ENCODE data around the gene SDHAF3. TPM values are rescaled to one million over a fixed set of nuclear protein-coding genes. Genes with fewer than 3 reads are reported as not detected.
A peak's percentile ranks its signal among the peaks of the same experiment; 100 is the strongest.

The SDHAF3 gene
- total RNA-seq, 2 donors from 2014 or later = 9.1 to 13.9 TPM

GRCh38 chr7:97204821-97205220, 87.3 kb downstream of the SDHAF3 start:
- no peak overlapping the region for H3K27ac ChIP-seq
- TF ChIP-seq CTCF (IDR thresholded peaks at IDR 0.05) (no peak), POLR2AphosphoS5 (IDR thresholded peaks at IDR 0.05) (no peak), POLR2A (IDR thresholded peaks at IDR 0.05) (no peak)
- 72% methylated on average over 3 of the region's 3 CpGs for WGBS
- no peak overlapping the region for H3K4me3 ChIP-seq
- no peaks in the 10 kb centered on the region for H3K36me3 ChIP-seq
- intact Hi-C loops (cut with DNase I) = no loop called here
- H3K27me3 ChIP-seq (replicated peaks; ENCODE audit: insufficient read depth) = no peaks in the 10 kb centered on the region
- H3K4me1 ChIP-seq (replicated peaks) = no peaks in the 10 kb centered on the region
- H3K9me3 ChIP-seq = no peaks in the 10 kb centered on the region
- DNase-seq (ENCODE audit: low spot score) = no peak

DNA sequence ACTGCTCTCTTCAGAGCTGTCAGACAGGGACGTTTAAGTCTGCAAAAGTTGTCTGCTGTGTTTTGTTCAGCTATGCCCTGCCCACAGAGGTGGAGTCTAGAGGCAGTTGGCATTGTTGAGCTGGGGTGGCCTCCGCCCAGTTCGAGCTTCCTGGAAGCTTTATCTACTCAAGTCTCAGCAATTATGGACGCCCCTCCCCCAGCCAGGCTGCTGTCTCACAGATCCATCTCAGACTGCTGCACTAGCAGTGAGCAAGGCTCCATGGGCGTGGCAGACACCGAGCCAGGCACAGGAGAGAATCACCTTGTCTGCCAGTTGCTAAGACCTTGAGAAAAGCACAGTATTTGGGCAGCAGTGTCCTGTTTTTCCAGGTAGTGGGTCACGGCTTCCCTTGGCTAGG, 98.1 kb downstream of the SDHAF3 start:
- Histone ChIP-seq H3K4me3 (no peak overlapping the region), H3K27ac (no peak overlapping the region), H3K9me3 (no peaks in the 10 kb centered on the region), H3K36me3 (no peaks in the 10 kb centered on the region), H3K4me1 (replicated peaks) (no peaks in the 10 kb centered on the region), H3K27me3 (replicated peaks; ENCODE audit: insufficient read depth) (no peaks in the 10 kb centered on the region)
- DNase-seq (ENCODE audit: low spot score) = peak; percentile 21
- intact Hi-C loops (cut with DNase I) = no loop called here
- 42% methylated on average over 7 of the region's 7 CpGs for WGBS
- no peak for TF ChIP-seq CTCF (IDR thresholded peaks at IDR 0.05)
- no peak for TF ChIP-seq POLR2A (IDR thresholded peaks at IDR 0.05)
- no peak for TF ChIP-seq POLR2AphosphoS5 (IDR thresholded peaks at IDR 0.05)

- Histone ChIP-seq H3K4me1 (replicated peaks) (no peaks in the 10 kb centered on the region), H3K36me3 (no peaks in the 10 kb centered on the region), H3K4me3 (no peak overlapping the region), H3K27ac (no peak overlapping the region), H3K27me3 (replicated peaks; ENCODE audit: insufficient read depth) (no peaks in the 10 kb centered on the region), H3K9me3 (no peaks in the 10 kb centered on the region)
- 6% methylated on average over 2 of the region's 2 CpGs for WGBS
- no peak for DNase-seq (ENCODE audit: low spot score)
- TF ChIP-seq POLR2A (IDR thresholded peaks at IDR 0.05) (no peak), CTCF (IDR thresholded peaks at IDR 0.05) (no peak), POLR2AphosphoS5 (IDR thresholded peaks at IDR 0.05) (no peak)
- intact Hi-C loops (cut with DNase I) = no loop called here
Measured at GRCh38 chr7:97218767-97219166, 101.3 kb downstream of the SDHAF3 start.

DNA sequence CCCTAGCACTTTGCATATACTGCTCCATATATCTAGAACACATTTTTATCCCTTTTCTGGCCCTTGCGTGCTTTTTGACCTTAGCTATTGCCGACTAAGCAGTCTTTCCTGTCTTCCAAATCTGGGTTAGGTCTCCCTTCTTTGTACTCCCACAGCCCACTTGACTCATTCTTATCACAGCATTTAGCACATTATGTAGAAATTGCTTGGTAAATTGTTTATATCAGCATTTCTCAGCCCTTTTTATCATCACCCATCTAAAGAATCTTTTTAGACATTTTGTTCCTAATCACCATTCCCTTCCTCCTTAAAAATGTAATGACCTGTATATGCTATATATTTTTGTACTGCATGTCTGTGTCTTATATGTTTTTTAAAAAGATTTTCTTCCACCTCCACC, 101.7 kb downstream of the SDHAF3 start:
- no peak for TF ChIP-seq POLR2AphosphoS5 (IDR thresholded peaks at IDR 0.05)
- TF ChIP-seq CTCF (IDR thresholded peaks at IDR 0.05) = no peak
- TF ChIP-seq POLR2A (IDR thresholded peaks at IDR 0.05) = no peak
- no peak overlapping the region for H3K4me3 ChIP-seq
- H3K36me3 ChIP-seq = no peaks in the 10 kb centered on the region
- intact Hi-C loops (cut with DNase I) = no loop called here
- no peaks in the 10 kb centered on the region for H3K27me3 ChIP-seq (replicated peaks; ENCODE audit: insufficient read depth)
- H3K27ac ChIP-seq = no peak overlapping the region
- no peaks in the 10 kb centered on the region for H3K4me1 ChIP-seq (replicated peaks)
- DNase-seq (ENCODE audit: low spot score) = no peak
- WGBS = 81% methylated on average over 2 of the region's 2 CpGs
- H3K9me3 ChIP-seq = no peaks in the 10 kb centered on the region

GRCh38 chr7:97224316-97224715, 106.8 kb downstream of the SDHAF3 start:
- no peak for TF ChIP-seq POLR2AphosphoS5 (IDR thresholded peaks at IDR 0.05)
- TF ChIP-seq POLR2A (IDR thresholded peaks at IDR 0.05) = no peak
- no peak for TF ChIP-seq CTCF (IDR thresholded peaks at IDR 0.05)
- intact Hi-C loops (cut with DNase I) = no loop called here
- H3K9me3 ChIP-seq = no peaks in the 10 kb centered on the region
- H3K27me3 ChIP-seq (replicated peaks; ENCODE audit: insufficient read depth) = no peaks in the 10 kb centered on the region
- 87% methylated on average over 2 of the region's 2 CpGs for WGBS
- H3K4me1 ChIP-seq (replicated peaks) = no peaks in the 10 kb centered on the region
- H3K4me3 ChIP-seq = no peak overlapping the region
- H3K36me3 ChIP-seq = no peaks in the 10 kb centered on the region
- DNase-seq (ENCODE audit: low spot score) = no peak
- no peak overlapping the region for H3K27ac ChIP-seq
